Fibroblast of villous mesenchyme (primary cell): Measurements from ENCODE around the gene COQ3. TPM values are rescaled to one million over a fixed set of nuclear protein-coding genes. Genes with fewer than 3 reads are reported as not detected.
"Not testable (repeated sequence)": the region's sequence is repeated elsewhere in the genome, so short reads cannot be mapped to it uniquely, and the experiment has no call there.

Source experiments
- DNase-seq: peaks from one replicate; pipeline ENCODE4 v3.0.0-alpha.2; 2010; ENCODE audit warnings: low read depth
- H3K4me3 ChIP-seq: 2 replicates; pipeline ENCODE4 v1.5.1; 2011; ENCODE audit warnings: low read depth, mild to moderate bottlenecking, low read length
- CTCF ChIP-seq: IDR thresholded peaks from 2 replicates; pipeline ENCODE4 v1.5.1; 2012; ENCODE audit warnings: low read depth, mild to moderate bottlenecking, low read length; ENCODE audit not compliant: insufficient read depth
- total RNA-seq: library from RNA; depleted of rRNA; stranded (reverse); fragments of >200 nt; gene quantifications from 2 replicates; pipeline ENCODE4 v1.2.3, GENCODE V29; 2012

Gene COQ3
- total RNA-seq, 1 donor: 9.1 TPM

- TF ChIP-seq CTCF: no peak
- no peak for DNase-seq
Measured at GRCh38 chr6:99348288-99349170, 45.5 kb downstream of the COQ3 start.

GRCh38 chr6:99347804-99348203, 46.2 kb downstream of the COQ3 start:
- H3K4me3 ChIP-seq: no peak overlapping the region
- no peak for DNase-seq
- no peak for TF ChIP-seq CTCF

More at GRCh38 chr6:99348288-99349170, 45.5 kb downstream of the COQ3 start:
- peak overlapping the region; percentile 52 for H3K4me3 ChIP-seq

GRCh38 chr6:99346595-99346994, 47.4 kb downstream of the COQ3 start:
- no peak for TF ChIP-seq CTCF

GRCh38 chr6:99345164-99345563, 48.8 kb downstream of the COQ3 start:
- no peak overlapping the region for H3K4me3 ChIP-seq
- TF ChIP-seq CTCF: no peak
- DNase-seq: no peak

More at GRCh38 chr6:99346595-99346994, 47.4 kb downstream of the COQ3 start:
- no peak for DNase-seq
- H3K4me3 ChIP-seq: no peak overlapping the region

GRCh38 chr6:99344289-99344688, 49.7 kb downstream of the COQ3 start:
- TF ChIP-seq CTCF: no peak
- H3K4me3 ChIP-seq: no peak overlapping the region
- peak; percentile 7 for DNase-seq

- no peak for DNase-seq
- TF ChIP-seq CTCF: no peak
- H3K4me3 ChIP-seq: no peak overlapping the region
Measured at GRCh38 chr6:99341862-99342455, 52.0 kb downstream of the COQ3 start.

- H3K4me3 ChIP-seq: no peak overlapping the region
- DNase-seq: no peak
- no peak for TF ChIP-seq CTCF
Measured at GRCh38 chr6:99338188-99338587, 55.8 kb downstream of the COQ3 start.

- not testable (repeated sequence) for H3K4me3 ChIP-seq, DNase-seq
Measured at GRCh38 chr6:99335298-99335697, 58.7 kb downstream of the COQ3 start.
